GM21737 (cell line): ENCODE measurements around the gene ATXN2.
A peak's percentile ranks its signal among the peaks of the same experiment; 100 is the strongest.
"Not testable (repeated sequence)": the region's sequence is repeated elsewhere in the genome, so short reads cannot be mapped to it uniquely, and the experiment has no call there.

Experiments
- ATAC-seq: cut with Tn5 transposase; IDR thresholded peaks from one replicate; pipeline ENCODE4 v1.9.1; 2021; ENCODE audit warnings: mild to moderate bottlenecking, moderate library complexity; ENCODE audit not compliant: unreplicated experiment

Gene ATXN2, protein sequence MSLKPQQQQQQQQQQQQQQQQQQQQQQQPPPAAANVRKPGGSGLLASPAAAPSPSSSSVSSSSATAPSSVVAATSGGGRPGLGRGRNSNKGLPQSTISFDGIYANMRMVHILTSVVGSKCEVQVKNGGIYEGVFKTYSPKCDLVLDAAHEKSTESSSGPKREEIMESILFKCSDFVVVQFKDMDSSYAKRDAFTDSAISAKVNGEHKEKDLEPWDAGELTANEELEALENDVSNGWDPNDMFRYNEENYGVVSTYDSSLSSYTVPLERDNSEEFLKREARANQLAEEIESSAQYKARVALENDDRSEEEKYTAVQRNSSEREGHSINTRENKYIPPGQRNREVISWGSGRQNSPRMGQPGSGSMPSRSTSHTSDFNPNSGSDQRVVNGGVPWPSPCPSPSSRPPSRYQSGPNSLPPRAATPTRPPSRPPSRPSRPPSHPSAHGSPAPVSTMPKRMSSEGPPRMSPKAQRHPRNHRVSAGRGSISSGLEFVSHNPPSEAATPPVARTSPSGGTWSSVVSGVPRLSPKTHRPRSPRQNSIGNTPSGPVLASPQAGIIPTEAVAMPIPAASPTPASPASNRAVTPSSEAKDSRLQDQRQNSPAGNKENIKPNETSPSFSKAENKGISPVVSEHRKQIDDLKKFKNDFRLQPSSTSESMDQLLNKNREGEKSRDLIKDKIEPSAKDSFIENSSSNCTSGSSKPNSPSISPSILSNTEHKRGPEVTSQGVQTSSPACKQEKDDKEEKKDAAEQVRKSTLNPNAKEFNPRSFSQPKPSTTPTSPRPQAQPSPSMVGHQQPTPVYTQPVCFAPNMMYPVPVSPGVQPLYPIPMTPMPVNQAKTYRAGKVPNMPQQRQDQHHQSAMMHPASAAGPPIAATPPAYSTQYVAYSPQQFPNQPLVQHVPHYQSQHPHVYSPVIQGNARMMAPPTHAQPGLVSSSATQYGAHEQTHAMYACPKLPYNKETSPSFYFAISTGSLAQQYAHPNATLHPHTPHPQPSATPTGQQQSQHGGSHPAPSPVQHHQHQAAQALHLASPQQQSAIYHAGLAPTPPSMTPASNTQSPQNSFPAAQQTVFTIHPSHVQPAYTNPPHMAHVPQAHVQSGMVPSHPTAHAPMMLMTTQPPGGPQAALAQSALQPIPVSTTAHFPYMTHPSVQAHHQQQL

DNA sequence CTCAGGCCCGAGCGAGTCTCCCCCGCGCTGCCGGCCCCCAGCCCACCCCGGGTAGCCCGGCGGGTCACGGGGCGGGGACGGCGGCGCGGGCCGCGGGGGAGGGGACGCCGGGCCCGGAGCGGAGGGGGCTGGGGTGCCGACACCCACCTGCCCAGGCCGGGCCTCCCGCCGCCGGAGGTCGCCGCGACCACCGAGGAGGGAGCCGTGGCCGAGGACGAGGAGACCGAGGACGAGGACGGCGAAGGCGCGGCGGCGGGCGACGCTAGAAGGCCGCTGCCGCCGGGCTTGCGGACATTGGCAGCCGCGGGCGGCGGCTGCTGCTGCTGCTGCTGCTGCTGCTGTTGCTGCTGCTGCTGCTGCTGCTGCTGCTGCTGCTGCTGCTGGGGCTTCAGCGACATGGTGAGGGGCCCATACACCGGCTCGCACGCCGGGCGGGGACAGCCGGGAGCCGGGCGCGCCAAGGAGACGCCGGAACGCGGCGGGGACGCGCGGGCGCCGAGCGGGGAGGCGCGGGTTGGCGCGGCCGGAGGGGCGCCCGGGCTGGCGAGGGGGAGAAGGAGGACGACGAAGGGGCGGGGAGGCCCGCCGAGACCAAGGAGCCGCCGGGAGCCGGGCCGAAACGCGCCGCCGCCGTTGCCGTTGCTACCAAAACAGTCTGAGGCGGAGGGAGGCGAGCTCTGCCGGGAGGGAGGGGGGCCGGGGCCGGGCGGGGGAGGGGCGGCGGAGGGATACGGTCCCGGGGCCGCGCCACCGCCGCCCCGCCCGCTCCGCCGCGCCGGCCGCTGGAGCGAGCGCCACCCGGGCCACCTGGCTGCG is at the start of gene ATXN2:
ATXN2 (minus strand) TSS at position 679 of the 816 bp plus-strand sequence; CDS start at position 398, 281 bp downstream.
- ATAC-seq: peak; percentile 36

DNA sequence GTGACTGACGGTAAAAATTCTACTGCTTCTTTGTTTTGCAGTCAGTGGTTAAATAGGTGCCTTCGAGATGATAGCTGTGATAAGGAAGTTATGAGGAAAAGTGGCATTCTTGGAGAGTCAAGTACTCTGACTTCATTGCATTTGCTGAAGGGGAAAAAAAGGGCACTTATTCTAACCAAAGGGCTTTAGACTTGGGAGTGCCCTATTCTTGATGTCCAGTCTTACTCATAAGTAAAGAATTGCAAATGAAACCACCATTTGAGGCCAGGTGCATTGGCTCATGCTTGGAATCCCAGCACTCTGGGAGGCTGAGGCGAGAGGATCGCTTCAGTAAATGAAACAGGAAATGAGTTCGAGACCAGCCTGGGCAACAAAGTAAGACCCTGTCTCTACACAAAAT is 46.3 kb upstream of the ATXN2 start:
- no peak for ATAC-seq

DNA sequence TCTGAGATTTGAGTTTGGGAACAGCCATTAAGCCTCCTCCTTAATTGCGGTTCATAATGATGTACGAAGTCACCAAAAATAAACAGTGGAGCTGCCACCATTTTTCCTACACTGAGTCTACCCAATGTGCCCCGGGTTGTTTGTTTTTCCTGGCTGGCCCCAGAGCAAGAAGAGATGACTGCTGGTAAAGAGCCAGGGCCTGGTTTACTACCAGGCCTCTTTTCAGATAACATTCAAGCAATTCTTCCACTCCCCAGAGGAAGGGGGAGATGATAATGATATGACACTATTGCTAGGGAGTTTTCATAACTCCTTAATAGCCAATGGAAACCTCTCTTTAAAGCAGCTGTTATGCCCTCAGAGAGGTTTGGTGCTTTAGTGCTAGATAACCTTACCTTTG is 44.3 kb upstream of the ATXN2 start:
- no peak for ATAC-seq

DNA sequence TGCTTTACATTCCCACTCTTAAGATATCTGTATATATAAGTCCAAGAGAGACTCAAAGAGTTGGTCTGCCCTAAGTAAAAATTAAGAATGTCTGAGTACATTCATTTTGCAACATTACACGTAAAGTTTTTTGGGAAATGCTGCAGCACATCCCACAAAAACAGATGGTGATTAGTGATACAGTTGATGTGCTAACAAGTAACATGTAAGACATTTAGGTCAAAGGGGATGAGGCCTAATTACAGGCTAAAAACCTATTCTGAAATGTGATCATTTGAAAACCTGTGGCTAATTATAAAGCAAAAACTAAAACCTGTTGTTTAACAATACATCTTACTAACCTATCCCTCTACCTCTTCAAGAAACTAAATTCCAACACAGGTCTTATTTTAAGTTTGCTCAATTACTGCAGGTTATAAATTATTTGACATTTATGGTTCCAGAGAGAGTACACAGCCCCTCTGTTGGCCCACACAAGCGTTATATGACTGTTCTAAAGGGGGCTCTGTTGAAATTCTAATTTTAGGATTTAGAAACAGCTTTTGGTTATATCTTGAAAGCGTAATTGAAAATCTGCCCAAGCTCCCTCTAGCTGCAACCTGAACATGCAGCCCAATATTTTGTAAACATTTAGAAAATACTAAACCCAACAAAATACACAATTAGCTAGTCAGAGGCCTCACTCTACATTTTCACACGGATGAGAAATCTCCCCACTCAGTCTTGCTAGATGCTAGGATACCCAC is 43.7 kb upstream of the ATXN2 start:
- ATAC-seq: no peak

DNA sequence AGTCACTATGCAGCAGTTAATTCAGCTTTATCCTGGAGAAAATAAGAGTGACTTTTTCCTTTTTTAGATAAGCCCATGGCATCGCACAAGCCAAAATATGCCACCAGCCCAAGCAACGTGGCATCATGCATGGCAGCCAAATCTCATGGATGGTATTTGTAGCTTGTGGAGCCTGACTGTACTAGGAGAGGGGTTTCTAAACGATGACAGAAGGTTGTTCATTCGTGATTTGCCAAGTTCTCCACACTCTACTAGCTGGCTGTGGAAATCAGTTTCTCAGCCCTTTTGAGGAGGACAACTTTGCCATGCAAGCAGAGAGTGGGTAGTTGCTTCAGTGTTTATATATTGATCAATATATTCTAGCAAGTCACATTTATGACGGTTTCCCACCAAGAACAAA is 41.4 kb upstream of the ATXN2 start:
- no peak for ATAC-seq

DNA sequence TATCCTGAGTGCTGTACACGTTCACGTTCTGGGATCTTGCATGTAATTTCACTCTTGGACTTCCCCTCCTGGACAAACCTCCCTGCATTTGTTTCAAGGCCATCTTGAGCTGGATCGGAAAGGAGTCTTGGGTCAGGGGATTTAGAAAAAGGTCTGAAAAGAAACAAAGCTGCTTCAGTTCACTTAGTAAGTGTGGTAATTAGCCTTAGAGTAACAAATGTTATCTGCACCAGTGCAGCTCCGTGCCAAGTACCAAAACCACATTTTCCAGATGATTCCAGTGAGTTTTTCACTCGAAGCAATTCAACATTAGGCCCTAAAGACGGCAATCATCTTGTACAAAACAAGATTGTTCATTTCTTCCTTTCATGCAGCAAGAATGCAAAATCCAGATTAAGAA is 39.4 kb upstream of the ATXN2 start:
- no peak for ATAC-seq

DNA sequence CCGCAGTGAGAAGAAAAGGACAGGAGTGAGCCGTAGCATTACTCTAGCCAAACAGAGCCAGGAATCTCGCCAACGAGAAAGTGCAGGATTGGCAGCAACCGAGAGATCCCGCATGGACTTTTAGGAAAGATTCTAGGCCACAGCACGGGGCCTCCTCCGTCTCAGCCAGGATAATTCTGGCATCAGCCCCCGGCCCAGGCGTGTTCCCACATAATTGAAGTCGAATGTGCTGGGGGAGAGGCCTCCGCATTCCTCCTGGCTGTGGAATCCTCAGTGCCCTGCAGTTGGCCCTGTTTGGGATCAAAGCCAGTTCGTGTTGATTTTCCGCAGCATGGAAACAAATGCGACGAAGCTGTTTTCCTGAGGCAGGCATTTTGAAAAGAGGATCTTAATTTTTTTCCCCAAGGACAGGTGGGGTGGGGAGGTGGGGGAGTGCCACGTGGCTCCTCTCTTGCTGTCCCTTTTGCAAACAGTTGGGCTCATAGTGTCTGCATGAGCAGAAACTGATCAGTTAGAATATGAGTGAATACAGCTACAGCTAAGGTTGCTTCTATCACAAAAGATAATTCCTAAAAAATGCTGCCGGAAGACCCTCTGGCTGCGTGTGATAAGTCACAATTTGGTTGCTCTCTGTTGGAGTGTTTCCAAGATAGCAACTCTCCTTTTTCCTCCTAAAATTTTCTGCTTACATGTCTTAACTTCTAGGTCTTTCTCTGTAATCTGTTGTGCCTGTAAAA is 37.3 kb upstream of the ATXN2 start:
- ATAC-seq: no peak

DNA sequence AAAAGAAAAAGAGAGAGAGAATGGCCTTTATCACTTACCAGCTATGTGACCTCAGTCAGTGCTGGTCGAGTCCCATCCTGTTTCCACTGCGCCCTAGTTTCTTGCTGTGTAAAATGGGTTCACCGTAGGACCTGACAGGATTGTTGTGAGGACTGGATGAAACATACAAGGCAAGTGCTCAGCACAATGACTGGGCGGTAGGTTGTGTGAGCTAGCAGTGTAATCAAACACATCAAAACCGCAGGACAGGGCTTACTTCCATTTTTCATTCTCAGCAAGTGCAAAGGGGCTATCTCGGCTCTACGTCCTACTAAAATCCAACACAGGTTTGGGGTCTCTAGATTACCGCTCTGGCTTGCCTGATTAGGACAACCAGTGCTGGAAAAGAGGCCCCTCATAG is 36.4 kb upstream of the ATXN2 start:
- ATAC-seq: no peak

DNA sequence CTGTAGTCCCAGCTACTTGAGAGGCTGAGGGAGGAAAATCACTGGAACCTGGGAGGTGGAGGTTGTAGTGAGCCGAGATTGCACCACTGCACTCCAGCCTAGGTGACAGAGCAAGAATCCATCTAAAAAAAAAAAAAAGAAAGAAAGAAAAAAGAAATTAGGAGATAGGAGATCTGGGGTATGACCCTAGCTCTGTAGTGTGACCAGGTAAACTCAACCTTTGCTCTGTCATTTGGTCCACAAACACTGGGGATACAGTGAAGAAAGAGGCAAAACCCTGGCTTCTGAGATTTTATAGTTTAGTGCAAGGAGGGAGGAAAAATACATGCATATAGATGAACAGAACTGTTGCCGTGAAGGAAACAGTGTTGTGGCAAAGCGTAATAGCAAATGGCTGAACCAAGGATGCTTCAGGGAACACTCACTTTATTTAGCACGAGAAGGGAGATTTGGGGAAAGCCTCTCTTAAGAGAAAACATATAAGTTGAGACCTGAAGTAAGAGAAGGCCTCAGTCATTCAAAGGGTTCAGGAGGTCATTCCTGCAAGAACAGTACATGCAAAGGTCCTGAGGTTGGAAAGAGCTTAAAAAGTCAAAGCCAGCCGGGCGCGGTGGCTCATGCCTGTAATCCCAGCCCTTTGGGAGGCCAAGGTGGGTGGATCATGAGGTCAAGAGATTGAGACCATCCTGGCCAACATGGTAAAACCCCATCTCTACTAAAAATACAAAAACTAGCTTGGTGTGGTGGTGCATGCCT is 29.6 kb upstream of the ATXN2 start:
- no peak for ATAC-seq

DNA sequence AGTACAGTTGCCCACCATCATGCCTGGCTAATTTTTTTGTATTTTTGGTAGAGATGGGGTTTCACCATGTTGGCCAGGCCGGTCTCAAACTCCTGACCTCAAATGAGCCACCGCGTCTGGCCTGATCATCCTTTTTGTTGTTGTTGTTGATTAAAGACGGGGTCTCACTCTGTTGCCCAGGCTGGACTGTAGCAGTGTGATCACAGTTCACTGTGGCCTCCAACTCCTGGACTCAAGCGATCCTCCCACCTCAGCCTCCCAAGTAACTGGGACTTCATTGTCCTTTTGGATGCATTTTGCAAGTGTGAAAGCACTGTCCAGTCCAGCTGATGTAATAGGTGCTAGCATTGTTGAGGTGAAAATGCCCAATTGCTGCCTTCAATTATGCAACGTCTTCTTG is 27.1 kb upstream of the ATXN2 start:
- no peak for ATAC-seq

DNA sequence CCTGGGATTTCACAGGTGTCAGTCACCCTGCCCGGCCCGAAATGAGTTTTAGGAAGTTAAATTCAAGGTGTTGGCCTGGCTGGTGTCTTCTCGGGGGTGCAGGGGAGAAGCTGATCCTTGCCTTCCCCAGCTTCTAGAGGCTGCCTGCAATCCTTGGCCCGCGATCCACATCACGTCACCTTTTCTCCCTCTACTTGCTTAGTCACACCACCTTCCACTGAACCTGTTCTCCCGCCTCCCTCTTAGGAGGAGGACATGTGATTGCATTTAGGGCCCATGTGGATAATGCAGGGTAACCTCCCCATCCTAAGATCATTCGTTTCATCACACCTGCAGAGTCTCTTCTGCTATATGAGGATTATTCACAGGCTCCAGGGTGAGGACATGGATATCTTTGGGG is 25.4 kb upstream of the ATXN2 start:
- no peak for ATAC-seq

DNA sequence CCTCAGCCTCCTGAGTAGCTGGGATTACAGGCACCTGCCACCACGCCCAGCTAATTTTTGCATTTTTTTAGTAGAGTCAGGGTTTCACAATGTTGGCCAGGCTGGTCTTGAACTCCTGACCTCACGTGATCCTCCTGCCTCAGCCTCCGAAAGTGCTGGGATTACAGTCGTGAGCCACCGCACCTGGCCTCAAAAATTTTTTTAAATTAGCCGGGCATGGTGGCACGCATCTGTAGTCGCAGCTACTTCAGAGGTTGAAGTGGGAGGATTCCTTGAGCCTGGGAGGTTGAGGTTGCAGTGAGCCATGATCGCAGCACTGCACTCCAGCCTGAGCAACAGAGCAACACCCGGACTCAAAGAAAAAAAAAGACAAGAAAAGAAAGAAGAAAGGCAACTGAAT is 18.7 kb upstream of the ATXN2 start:
- not testable (repeated sequence) for ATAC-seq

DNA sequence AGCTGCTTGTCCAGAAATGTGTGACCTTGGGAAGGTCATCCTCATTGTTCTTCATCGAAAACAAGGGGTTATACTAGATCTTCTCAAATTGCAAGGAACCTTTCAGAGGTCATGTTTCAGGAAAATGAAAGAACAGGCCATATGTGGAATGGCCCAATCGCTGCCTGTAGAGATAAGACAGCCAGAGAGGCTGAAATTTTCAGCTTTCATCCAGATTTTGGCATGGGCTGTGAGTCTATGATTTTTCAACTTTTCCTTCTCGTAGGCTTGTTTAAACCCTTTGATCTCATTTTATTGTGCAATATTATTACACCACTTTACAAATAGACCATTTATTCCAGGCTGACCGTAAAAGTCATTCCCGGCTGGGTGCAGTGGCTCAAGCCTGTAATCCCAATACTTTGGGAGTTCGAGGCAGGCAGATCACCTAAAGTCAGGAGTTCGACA is 17.1 kb upstream of the ATXN2 start:
- ATAC-seq: no peak

DNA sequence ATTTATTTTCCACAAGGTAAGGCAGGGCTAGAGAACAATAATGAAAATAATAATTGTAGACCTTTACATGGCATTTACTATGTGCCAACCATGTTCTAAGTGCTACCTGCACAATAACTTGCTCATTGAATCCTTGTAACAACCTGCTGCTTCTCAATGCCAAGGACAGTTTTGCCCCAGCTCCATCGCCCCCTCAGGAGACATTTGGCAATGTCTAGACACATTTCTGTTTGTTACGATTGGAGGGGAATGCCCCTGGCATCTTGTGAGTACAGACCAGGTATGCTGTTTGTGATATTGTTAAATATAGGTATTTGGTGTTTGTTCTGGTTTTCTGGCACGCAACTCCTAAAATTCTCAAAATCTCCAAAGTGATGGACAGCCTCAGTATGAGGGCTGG is 8.1 kb upstream of the ATXN2 start:
- no peak for ATAC-seq

DNA sequence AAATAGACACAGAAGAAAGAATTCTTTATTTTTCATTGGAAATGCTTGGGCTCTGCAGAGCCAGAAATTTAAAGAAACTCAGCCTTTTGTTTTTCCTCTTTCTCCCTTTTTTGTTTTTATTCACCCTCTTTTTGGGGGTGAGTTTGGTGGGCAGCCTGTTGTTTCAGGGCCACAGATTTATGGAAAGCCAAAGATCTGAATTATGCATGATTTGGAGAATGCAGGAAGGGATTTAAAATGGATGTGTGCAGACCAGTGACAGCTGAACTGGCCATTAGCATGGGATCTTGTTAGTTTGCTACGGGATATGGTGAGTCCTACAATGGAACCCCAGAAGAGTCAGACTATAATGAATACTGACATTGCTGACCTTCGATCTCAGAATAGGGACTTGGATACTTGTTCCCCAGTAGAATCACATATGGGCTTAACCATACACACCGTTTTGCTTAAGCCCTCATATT is 7.7 kb upstream of the ATXN2 start:
- ATAC-seq: no peak

DNA sequence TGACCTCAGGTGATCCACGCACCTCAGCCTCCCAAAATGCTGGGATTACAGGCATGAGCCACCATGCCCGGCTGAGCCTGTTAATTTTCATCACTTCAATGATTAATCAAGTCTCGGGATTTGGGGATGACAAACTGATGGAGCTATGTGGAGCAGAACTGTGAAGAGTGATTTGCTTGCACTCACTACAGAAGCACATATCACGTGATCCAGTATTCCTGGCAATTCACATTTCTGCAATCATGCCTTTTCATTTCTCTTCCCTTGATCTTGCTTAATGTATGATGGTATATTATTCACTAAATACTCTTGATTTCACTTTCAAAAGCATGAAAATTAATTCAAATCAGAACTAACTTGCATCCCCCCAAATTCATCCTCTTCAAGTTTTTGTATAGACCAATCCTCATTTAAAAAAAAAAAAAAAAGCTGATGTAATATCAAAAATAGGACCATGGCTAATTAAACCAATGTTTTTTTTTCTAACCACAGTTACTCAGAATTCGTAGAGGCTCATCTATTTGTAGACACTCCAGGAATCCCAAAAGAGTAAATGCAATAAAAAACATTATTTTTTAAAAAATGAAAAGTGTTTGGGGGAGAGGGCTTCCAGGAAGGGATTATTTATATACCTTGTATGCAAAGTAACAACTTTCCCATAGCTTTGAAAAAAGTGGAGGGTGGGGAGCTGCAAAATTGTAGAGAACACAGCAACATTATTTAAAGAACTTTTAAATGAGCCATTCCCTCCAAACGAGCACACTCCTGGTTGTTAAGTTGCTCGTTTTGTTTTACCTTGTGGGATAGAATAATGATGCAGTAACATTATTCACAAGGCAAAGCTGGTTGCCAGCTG is 7.0 kb upstream of the ATXN2 start:
- no peak for ATAC-seq

DNA sequence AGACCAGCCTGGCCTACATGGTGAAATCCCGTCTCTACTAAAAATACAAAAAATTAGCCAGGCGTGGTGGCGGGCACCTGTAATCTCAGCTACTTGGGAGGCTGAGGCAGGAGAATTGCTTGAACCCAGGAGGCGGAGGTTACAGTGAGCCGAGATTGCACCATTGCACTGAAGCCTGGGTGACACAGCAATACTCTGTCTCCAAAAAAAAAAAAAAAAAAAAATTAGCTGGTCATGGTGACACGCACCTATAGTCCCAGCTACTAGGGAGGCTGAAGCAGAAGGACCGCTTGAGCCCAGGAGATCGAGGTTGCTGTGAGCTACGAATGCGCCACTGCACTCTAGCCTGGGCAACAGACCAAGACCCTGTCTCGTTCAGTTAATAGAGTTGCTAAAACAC is 3.7 kb upstream of the ATXN2 start:
- ATAC-seq: not testable (repeated sequence)
